Peyer's patch (tissue), 4 donors: ENCODE results near the gene ZNF276.

Experiments used
- CTCF ChIP-seq, 6 experiments: fragments of 450-650 bp in 4 of 6; fragments of 200-600 bp in 2 of 6; sonication (generic) in 1 of 6; IDR thresholded peaks; one replicate each; pipeline ENCODE4 v1.5.1; 2017 to 2019; ENCODE audit warnings: antibody characterized with exemption in 6 of 6, mild to moderate bottlenecking in 3 of 6, moderate library complexity in 1 of 6
- POLR2A ChIP-seq, 2 donors: fragments of 450-650 bp; IDR thresholded peaks; one replicate each; pipeline ENCODE4 v1.5.1; 2017; ENCODE audit warnings: antibody characterized with exemption in 2 of 2, mild to moderate bottlenecking in 2 of 2, moderate library complexity in 2 of 2

- TF ChIP-seq CTCF (IDR thresholded peaks at IDR 0.05) (peak in 4 of 6 experiments; percentile 16 to 51 (median 26)), POLR2A (IDR thresholded peaks at IDR 0.05) (peak in 1 of 2 donors; percentile 24)
These were observed 20.5 kb upstream of the ZNF276 start for GRCh38 chr16:89700649-89701424.
